ENCODE data around the gene CABLES2. TPM values are rescaled to one million over a fixed set of nuclear protein-coding genes. Genes with fewer than 3 reads are reported as not detected.
A peak's percentile ranks its signal among the peaks of the same experiment; 100 is the strongest.

CABLES2 gene
- total and polyA plus RNA-seq, 9 of the 15 experiments (the other 6 are each of a cell fraction or from before 2014, with no cell fraction given), result 0.46 to 4.2 (median 1.6) TPM

DNA sequence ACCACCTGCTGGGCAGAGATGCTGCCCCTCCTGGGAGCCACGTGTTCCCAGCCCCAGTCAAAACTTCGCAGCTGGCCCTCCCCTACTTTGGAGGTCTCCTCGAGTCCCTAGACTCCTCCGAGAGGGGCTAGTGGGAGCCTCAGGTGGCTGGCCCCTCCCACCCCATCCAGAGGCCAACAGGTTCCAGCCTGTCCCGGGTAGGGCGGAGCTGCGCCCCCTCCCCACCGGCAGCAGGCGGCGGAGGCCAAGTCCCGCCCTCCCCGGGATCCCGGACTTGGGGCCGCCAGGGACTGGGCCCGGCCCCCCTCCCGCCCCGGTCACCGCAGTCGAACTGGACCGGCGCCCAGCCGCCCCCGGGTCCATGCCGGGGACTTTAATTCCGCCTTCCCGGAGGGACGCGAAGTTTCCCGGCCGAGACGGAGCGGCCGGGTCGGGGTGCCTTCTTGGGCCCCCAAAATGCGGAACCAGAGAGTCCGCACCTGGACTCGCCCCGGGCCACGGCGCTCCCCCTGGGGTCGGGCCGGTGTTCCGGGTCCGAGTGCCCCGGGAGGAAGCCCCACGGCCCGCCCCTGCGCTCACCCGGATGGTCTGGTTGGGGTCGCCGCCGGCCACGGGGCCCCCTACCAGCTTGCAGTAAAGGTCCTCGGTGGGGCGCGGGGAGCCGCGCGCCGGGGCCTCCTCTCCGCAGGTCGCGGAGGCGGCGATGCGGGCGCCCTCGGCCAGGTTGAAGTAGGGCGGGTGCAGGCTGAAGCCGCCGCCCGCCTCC is 40.5 kb downstream of the CABLES2 start (continued):
- TF ChIP-seq, protein P1, sequence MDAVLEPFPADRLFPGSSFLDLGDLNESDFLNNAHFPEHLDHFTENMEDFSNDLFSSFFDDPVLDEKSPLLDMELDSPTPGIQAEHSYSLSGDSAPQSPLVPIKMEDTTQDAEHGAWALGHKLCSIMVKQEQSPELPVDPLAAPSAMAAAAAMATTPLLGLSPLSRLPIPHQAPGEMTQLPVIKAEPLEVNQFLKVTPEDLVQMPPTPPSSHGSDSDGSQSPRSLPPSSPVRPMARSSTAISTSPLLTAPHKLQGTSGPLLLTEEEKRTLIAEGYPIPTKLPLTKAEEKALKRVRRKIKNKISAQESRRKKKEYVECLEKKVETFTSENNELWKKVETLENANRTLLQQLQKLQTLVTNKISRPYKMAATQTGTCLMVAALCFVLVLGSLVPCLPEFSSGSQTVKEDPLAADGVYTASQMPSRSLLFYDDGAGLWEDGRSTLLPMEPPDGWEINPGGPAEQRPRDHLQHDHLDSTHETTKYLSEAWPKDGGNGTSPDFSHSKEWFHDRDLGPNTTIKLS (IDR thresholded peaks at IDR 0.05; ENCODE audit: borderline replicate concordance, low read depth), result 0 out of 2 replicates have a peak, but pooled peaks have one; percentile 36
- TF ChIP-seq, protein P2, sequence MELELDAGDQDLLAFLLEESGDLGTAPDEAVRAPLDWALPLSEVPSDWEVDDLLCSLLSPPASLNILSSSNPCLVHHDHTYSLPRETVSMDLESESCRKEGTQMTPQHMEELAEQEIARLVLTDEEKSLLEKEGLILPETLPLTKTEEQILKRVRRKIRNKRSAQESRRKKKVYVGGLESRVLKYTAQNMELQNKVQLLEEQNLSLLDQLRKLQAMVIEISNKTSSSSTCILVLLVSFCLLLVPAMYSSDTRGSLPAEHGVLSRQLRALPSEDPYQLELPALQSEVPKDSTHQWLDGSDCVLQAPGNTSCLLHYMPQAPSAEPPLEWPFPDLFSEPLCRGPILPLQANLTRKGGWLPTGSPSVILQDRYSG (tag; conservative IDR thresholded peaks at IDR 0.05; ENCODE audit: low read depth), result no peak
- TF ChIP-seq RUNX1 (IDR thresholded peaks at IDR 0.05; ENCODE audit: low read depth) (no peak), ZNF785 (CRISPR knock-in tag; IDR thresholded peaks at IDR 0.05) (no peak), NCOA1 (IDR thresholded peaks at IDR 0.05; ENCODE audit: low read depth) (no peak), ZNF780A (CRISPR knock-in tag; IDR thresholded peaks at IDR 0.05) (no peak), ZNF408 (CRISPR knock-in tag; IDR thresholded peaks at IDR 0.05; ENCODE audit: low read depth) (no peak), NR3C1 (CRISPR knock-in tag; IDR thresholded peaks at IDR 0.05) (no peak), FIP1L1 (IDR thresholded peaks at IDR 0.05; ENCODE audit: low read depth, low read length, poor library complexity, severe bottlenecking) (peak; percentile 63), GTF2A2 (tag; IDR thresholded peaks at IDR 0.05) (no peak), ZC3H8 (IDR thresholded peaks at IDR 0.05) (no peak), ZNF696 (CRISPR knock-in tag; conservative IDR thresholded peaks at IDR 0.05) (no peak), MBD2 (IDR thresholded peaks at IDR 0.05; ENCODE audit: borderline replicate concordance, low read depth) (0 out of 2 replicates have a peak, but pooled peaks have one; percentile 2), MCM3 (IDR thresholded peaks at IDR 0.05) (no peak), ZNF23 (CRISPR knock-in tag; IDR thresholded peaks at IDR 0.05) (no peak), NFXL1 (CRISPR knock-in tag; IDR thresholded peaks at IDR 0.05) (no peak), CCNT2 (IDR thresholded peaks at IDR 0.05; ENCODE audit: borderline replicate concordance, extremely low read depth, insufficient read length, low read depth, low read length) (peak; percentile 29)
- TF ChIP-seq, protein P3, sequence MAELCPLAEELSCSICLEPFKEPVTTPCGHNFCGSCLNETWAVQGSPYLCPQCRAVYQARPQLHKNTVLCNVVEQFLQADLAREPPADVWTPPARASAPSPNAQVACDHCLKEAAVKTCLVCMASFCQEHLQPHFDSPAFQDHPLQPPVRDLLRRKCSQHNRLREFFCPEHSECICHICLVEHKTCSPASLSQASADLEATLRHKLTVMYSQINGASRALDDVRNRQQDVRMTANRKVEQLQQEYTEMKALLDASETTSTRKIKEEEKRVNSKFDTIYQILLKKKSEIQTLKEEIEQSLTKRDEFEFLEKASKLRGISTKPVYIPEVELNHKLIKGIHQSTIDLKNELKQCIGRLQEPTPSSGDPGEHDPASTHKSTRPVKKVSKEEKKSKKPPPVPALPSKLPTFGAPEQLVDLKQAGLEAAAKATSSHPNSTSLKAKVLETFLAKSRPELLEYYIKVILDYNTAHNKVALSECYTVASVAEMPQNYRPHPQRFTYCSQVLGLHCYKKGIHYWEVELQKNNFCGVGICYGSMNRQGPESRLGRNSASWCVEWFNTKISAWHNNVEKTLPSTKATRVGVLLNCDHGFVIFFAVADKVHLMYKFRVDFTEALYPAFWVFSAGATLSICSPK (IDR thresholded peaks at IDR 0.05; ENCODE audit: borderline replicate concordance), result no peak
- TF ChIP-seq, protein P4, sequence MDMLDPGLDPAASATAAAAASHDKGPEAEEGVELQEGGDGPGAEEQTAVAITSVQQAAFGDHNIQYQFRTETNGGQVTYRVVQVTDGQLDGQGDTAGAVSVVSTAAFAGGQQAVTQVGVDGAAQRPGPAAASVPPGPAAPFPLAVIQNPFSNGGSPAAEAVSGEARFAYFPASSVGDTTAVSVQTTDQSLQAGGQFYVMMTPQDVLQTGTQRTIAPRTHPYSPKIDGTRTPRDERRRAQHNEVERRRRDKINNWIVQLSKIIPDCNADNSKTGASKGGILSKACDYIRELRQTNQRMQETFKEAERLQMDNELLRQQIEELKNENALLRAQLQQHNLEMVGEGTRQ (CRISPR knock-in tag; IDR thresholded peaks at IDR 0.05), result 0 out of 2 replicates have a peak, but pooled peaks have one; percentile 1
- TF ChIP-seq, protein P5, sequence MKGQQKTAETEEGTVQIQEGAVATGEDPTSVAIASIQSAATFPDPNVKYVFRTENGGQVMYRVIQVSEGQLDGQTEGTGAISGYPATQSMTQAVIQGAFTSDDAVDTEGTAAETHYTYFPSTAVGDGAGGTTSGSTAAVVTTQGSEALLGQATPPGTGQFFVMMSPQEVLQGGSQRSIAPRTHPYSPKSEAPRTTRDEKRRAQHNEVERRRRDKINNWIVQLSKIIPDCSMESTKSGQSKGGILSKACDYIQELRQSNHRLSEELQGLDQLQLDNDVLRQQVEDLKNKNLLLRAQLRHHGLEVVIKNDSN (CRISPR knock-in tag; IDR thresholded peaks at IDR 0.05), result no peak

All from K562 (cell line).